Stimulated activated CD8-positive, alpha-beta memory T cell treated with anti-CD3 and anti-CD28 coated beads, Interleukin-4, amount 100 ng/mL, for 4 hours (primary cell): ENCODE results near the gene NPC1L1.

Source experiments
- DNase-seq, 2 donors: peaks; one replicate each; pipeline ENCODE4 v3.0.0-alpha.2; 2020; ENCODE audit warnings: low read depth in 2 of 2, low spot score in 1 of 2

The NPC1L1 gene

DNA sequence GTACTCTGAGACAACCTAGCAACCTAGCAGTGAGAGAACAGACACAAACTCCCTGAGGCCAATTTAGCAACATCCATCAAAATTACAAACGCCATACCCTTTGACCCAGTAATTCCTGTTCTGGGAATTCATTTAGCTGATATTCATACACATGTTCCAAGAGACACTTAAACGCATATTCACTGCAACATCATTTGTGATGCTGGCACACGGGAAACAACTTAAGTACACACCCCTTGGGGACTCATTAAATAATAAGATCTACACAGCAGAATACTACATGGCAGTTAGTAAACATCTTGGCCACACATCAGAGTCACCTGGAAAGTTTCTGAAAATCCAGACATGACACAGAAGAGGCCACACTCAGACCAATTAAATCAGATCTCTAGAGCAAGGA, 68.3 kb downstream of the NPC1L1 start:
- no peak for DNase-seq

GRCh38 chr7:44471850-44472249, 69.3 kb downstream of the NPC1L1 start:
- no peak for DNase-seq

DNA sequence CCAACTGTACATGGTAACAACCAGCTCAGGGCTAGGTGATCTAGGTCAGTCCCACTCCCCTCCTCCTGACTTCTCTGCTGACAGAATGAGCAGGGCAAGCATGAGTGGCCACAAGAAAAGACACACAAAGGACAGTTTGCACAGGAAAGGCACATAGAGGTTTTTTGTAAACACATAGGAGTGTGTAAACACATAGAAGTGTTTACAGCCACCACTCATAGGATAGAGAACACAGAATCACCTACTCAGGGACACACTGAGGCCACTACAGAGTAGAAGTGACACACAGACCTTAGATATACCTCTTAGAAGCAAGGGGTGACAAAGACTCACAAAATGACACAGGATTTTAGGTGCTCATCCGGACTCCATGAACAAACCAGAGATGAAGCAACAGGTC, 69.7 kb downstream of the NPC1L1 start:
- no peak for DNase-seq

- no peak for DNase-seq
Measured at GRCh38 chr7:44470628-44471245, 70.4 kb downstream of the NPC1L1 start.

GRCh38 chr7:44470135-44470479, 71.0 kb downstream of the NPC1L1 start:
- no peak for DNase-seq

GRCh38 chr7:44469461-44470134, 71.5 kb downstream of the NPC1L1 start:
- DNase-seq, result no peak

GRCh38 chr7:44467217-44467548, 73.9 kb downstream of the NPC1L1 start:
- DNase-seq, result no peak

DNA sequence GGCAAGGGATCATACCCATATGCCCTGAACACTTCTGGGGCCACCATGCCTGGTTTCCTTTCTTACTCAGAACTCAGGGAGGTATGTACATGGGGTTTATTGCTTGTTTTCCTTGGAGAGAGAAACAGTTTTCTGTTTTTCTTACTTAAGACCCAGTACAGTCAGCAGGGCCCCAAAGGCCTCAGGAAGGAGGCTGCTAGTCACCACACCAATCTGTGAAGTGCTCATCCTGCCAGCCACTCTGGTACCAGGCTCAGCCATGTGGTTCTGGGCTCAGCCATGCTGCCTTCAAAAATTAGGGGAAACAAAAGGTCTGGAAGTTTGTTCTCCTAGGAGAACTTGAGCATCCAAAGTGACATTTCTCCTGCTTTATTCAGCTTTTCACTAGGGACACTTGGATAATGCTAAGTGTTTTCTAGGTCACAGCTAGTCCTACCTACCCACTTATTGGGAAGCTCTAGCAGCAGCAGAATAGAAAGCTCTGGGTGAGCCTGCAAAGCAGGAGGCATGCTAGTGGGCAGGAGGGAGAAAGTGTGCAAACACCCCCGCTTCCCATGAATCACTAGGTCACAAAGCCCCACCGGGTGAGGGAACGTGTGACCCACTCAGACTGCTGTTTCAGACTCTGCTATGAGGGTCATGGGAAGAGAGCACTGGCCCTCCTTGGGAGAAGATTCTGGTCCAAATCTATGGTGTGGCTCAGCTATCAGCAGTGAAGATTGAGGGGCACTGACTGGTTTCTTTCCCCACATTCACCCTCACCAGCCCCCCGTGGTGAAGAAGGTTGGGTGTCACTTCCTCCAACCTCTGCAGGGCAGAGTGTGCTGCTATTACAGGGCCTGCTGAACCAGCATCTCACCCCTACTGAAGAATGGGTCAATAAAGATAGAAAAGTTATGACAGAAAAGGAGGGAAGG, 74.6 kb downstream of the NPC1L1 start:
- DNase-seq, result peak in 1 of 2 donors; percentile 3

- no peak for DNase-seq
Measured at GRCh38 chr7:44465490-44465889, 75.6 kb downstream of the NPC1L1 start.

GRCh38 chr7:44463169-44463808, 77.8 kb downstream of the NPC1L1 start:
- DNase-seq, result no peak
